ENCODE data around the gene BIN1.

Gene BIN1

GRCh38 chr2:127012868-127013267 is 94.1 kb downstream of the BIN1 start:
- no peak for DNase-seq

- DNase-seq, result no peak
Measured at GRCh38 chr2:127012215-127012614, 94.7 kb downstream of the BIN1 start.

DNA sequence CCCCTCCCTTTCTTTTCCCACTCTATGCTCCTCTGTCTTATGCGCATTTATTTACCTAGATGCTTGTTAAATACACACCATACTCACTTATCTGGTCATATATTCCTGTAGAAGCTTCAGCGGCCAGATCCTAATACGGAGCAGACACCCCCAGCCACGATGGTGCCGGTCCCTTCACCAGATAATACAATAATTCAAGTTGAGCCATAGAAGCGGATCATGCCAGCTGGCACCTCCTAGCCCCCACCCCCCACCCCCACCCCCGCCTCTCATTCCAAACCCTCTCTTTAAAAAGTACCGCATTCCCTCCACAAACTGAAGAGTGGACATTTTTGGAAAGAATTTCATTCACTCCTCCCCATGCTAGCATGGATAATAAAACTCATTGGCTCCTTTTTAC is 95.2 kb downstream of the BIN1 start:
- DNase-seq, result no peak

- no peak for DNase-seq
Measured at GRCh38 chr2:127011231-127011661, 95.7 kb downstream of the BIN1 start.

GRCh38 chr2:127008265-127009015 is 98.5 kb downstream of the BIN1 start:
- no peak for DNase-seq

GRCh38 chr2:127007652-127008051 is 99.3 kb downstream of the BIN1 start:
- DNase-seq, result no peak

GRCh38 chr2:127006962-127007361 is 100.0 kb downstream of the BIN1 start:
- DNase-seq, result no peak

DNA sequence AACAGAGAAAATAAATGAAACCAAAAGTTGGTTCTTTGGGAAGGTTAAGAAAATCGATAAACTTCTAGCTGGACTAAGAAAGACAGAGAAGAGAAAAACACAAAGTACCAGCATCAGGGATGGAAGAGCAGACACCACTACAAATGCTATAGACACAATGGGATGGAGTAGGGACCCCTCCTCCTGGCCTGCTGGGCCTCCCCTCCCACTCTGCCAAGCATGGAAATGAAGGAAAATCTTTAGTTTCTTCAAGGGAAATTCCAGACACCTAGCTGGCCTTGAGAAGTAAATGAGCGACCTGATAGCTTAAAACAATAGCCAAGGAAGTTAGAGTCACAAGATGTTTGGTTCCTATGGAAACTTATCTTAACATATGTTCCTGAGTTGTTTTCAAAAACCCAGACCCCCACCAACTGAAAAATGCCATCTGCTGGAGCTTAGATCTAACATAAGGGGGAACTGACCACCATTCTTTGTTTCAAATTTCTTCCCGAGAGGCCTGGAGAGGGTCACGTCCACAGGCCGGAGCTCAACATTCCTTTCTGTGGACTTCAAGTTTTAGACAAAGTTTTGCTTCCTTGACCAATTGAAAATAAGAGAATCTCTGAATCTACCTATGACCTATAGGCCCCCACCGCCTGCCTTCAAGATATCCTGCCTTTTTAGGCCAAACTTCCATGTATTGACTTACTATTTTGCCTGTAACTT is 101.9 kb downstream of the BIN1 start:
- DNase-seq, result no peak

DNA sequence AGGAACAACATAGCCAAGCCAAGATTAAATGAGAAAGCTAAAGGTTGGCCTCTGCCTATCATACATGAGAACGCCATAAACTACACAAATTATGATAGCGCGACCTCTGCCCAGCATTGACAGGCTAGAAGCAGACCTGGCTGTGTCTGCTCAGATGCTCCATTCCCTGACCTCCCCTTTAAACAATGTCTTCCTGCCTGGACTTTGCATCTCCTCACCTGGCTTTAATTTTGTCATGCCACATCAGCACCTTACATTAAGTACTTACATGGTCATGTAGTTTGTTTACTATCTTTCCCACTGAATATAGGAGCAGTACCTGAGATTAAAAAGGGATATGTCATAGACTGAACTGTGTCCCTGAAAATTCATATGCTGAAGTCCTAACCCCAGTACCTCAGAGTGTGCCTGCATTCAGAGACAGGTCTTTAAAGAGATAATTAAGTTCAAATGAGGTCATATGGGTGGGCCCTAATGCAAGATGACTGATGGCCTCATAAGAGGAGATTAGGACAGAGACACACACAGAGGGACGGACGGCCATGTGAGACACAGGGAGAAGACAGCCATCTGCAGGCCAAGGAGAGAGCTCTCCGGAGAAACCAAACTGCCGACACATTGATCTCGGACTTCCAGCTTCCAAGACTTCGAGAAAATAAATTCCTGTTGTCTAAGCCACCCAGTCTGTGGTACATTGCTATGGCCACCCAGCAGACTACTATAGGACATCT is 103.7 kb downstream of the BIN1 start:
- no peak for DNase-seq

- no peak for DNase-seq
Measured at GRCh38 chr2:127001751-127002150, 105.2 kb downstream of the BIN1 start.

DNA sequence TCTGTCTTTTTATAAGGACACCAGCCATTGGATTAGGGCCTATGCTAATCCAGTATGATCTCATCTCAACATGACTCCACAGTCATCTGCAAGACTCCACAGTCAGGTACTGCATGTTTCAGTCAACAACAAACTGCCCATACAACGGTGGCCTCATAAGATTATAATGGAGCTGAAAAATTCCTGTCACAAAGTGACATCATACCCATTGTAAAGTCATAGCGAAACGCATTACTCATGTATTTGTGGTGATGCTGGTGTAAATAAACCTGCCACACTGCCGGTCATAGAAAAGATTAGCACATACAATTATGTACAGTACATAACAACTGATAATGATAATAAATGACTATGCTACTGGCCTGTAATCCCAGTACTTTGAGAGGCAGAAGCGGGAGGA is 106.0 kb downstream of the BIN1 start:
- DNase-seq, result no peak

- no peak for DNase-seq
Measured at GRCh38 chr2:127000194-127000593, 106.8 kb downstream of the BIN1 start.

DNA sequence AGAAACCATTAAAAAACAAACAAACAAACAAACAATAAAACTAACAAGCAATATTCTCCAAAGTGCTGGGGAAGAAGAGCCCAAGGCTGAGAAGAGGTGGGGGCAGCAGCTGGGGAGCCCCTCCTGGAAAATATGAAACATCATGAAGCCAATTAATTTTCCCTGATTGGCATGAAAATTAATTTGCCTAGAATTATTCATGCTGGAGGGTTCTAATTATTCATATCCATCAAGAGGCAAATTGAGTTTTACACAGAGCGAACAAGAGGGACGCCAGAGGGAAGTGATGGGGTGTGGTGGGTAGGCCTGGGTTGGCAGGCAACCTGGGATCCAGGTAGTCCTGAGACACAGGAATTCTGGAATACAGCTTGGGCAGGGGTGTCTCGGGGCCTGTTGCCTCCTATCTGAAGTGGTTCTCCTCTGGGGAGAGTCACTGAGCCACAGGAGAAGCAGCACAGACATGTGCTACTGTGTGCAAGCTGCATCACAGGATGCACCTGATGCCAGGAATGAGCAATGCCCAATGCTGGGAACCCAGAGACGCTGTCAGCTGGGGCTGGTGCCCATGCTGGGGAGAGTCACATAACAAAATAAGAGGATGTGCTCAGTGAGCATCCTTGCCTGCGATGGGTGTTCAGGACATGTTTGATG is 107.7 kb downstream of the BIN1 start:
- no peak for DNase-seq

DNA sequence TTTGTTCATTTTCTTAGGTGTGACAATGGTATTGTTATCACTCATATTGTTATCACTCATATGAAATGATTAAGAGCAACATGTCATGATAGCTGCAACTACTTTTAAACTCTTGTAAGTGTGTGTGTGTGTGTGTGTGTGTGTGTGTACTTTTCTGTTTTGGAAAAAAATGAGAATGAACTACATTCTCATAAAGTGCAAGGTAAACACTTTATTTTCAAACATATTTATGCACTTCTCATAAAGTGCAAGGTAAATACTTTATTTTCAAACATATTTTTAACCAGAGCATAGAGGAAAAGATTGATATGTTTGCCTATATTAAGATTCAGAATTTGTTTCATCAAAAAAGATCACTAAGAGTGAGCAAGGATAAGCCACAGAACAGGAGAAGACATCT is 108.5 kb downstream of the BIN1 start:
- no peak for DNase-seq
